ENCODE results near the gene SBK2.
"Not testable (repeated sequence)": the region's sequence is repeated elsewhere in the genome, so short reads cannot be mapped to it uniquely, and the experiment has no call there.

The SBK2 gene

GRCh38 chr19:55536951-55537740 lies at the start of gene SBK2:
Gene SBK2, minus strand, starts transcription at chr19:55537133. Its CDS starts 839 bp downstream, at chr19:55536294.
- no peak for DNase-seq

GRCh38 chr19:55585658-55586339 lies 48.9 kb upstream of the SBK2 start:
- DNase-seq = no peak

GRCh38 chr19:55584871-55585270 lies 47.9 kb upstream of the SBK2 start:
- no peak for DNase-seq

- DNase-seq = not testable (repeated sequence)
Observed at GRCh38 chr19:55583897-55584296, 47.0 kb upstream of the SBK2 start.

- not testable (repeated sequence) for DNase-seq
Observed at GRCh38 chr19:55582284-55582683, 45.4 kb upstream of the SBK2 start.

GRCh38 chr19:55581823-55582223 lies 44.9 kb upstream of the SBK2 start:
- DNase-seq = no peak

- DNase-seq = no peak
Observed at GRCh38 chr19:55581145-55581822, 44.4 kb upstream of the SBK2 start.

- peak; percentile 69 for DNase-seq
Observed at GRCh38 chr19:55580628-55581144, 43.8 kb upstream of the SBK2 start, which contains the start of gene ZNF579. Gene ZNF579, minus strand, starts transcription at chr19:55580848. Its CDS starts 1,209 bp downstream, at chr19:55579639.

GRCh38 chr19:55579766-55580621 lies 43.1 kb upstream of the SBK2 start:
- no peak for DNase-seq

- no peak for DNase-seq
Observed at GRCh38 chr19:55578761-55579747, 42.1 kb upstream of the SBK2 start.

- DNase-seq = no peak
Observed at GRCh38 chr19:55578031-55578760, 41.3 kb upstream of the SBK2 start.

- no peak for DNase-seq
Observed at GRCh38 chr19:55576746-55577145, 39.8 kb upstream of the SBK2 start.

- DNase-seq = not testable (repeated sequence)
Observed at GRCh38 chr19:55573929-55574328, 37.0 kb upstream of the SBK2 start.

GRCh38 chr19:55569477-55569876 lies 32.5 kb upstream of the SBK2 start:
- not testable (repeated sequence) for DNase-seq

GRCh38 chr19:55567708-55568328 lies 30.9 kb upstream of the SBK2 start:
- DNase-seq = no peak

- no peak for DNase-seq
Observed at GRCh38 chr19:55566823-55567222, 29.9 kb upstream of the SBK2 start.

- no peak for DNase-seq
Observed at GRCh38 chr19:55563261-55563690, 26.3 kb upstream of the SBK2 start.

GRCh38 chr19:55559684-55560083 lies 22.8 kb upstream of the SBK2 start:
- no peak for DNase-seq

- DNase-seq = no peak
Observed at GRCh38 chr19:55554741-55555152, 17.8 kb upstream of the SBK2 start.

- no peak for DNase-seq
Observed at GRCh38 chr19:55554302-55554701, 17.4 kb upstream of the SBK2 start.

All from amniotic stem cell (primary cell).